GM23248 (cell line): ENCODE results near the gene MED25.

ENCODE experiments used
- EZH2 ChIP-seq: fragments of 200-600 bp; sonication (generic); IDR thresholded peaks from 2 replicates; pipeline ENCODE4 v1.6.1; 2018; ENCODE audit warnings: antibody characterized with exemption, mild to moderate bottlenecking; ENCODE audit not compliant: insufficient read depth, poor library complexity, severe bottlenecking
- EZH2phosphoT487 ChIP-seq: fragments of 200-600 bp; sonication (generic); IDR thresholded peaks from 2 replicates; pipeline ENCODE4 v1.6.1; 2018; ENCODE audit warnings: antibody characterized with exemption, moderate library complexity, mild to moderate bottlenecking, low read depth; ENCODE audit not compliant: insufficient read depth

- TF ChIP-seq EZH2, result no peak
- no peak for TF ChIP-seq EZH2phosphoT487
Measured at GRCh38 chr19:49844138-49845095, 26.3 kb downstream of the MED25 start.
